Measurements from ENCODE around the gene TTC39B.

DNA sequence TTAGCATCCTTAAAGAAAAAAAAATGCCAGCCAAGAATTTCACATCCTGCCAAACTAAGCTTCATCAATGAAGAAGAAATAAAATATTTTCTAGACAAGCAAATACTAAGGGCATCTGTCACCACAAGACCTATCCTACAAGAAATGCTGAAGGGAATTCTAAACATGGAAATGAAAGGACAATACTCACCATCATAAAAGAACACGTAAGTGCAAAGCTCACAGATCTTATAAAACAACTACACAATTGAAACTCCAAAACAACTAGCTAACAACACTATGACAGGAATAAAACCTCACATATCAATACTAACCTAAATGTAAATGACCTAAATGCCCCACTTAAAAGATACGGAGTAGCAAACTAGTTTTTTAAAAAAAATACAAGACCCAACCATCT, 71.4 kb downstream of the TTC39B start:
- TF ChIP-seq CTCF (IDR thresholded peaks at IDR 0.05 in 2 of 3, conservative IDR thresholded peaks at IDR 0.05 in 1 of 3; ENCODE audit: borderline replicate concordance in 1 of 3, insufficient read depth in 1 of 3, low read depth in 2 of 3, low read length in 2 of 3) (no peak), EZH2phosphoT487 (IDR thresholded peaks at IDR 0.05; ENCODE audit: borderline replicate concordance) (no peak), POLR2A (IDR thresholded peaks at IDR 0.05; ENCODE audit: borderline replicate concordance, extremely low read depth, insufficient read depth, insufficient read length) (no peak)
